ENCODE measurements around the gene CACNA1G. TPM values are rescaled to one million over a fixed set of nuclear protein-coding genes. Genes with fewer than 3 reads are reported as not detected.
A peak's percentile ranks its signal among the peaks of the same experiment; 100 is the strongest.

Gene CACNA1G
- polyA plus RNA-seq, 12 donors, result 5.8 to 20.0 (median 8.0) TPM; not detected in 1

- DNase-seq, result no peak
Measured at GRCh38 chr17:50631195-50631907, 70.8 kb downstream of the CACNA1G start.

GRCh38 chr17:50631908-50632571, 71.5 kb downstream of the CACNA1G start:
- no peak for DNase-seq

- no peak for DNase-seq
Measured at GRCh38 chr17:50632637-50633036, 72.1 kb downstream of the CACNA1G start.

- DNase-seq, result no peak
Measured at GRCh38 chr17:50633683-50634082, 73.2 kb downstream of the CACNA1G start.

GRCh38 chr17:50634224-50634914, 73.9 kb downstream of the CACNA1G start, which contains the start of gene ABCC3:
TSS of gene ABCC3 (plus strand) at chr17:50634881. CDS start at chr17:50634937, 56 bp downstream.
- no peak for DNase-seq

GRCh38 chr17:50634915-50635731, 74.6 kb downstream of the CACNA1G start:
- DNase-seq, result no peak

- DNase-seq, result no peak
Measured at GRCh38 chr17:50635732-50635981, 75.1 kb downstream of the CACNA1G start.

- no peak for DNase-seq
Measured at GRCh38 chr17:50635982-50636803, 75.7 kb downstream of the CACNA1G start.

- DNase-seq, result no peak
Measured at GRCh38 chr17:50636804-50637195, 76.3 kb downstream of the CACNA1G start.

- DNase-seq, result no peak
Measured at GRCh38 chr17:50637829-50638605, 77.5 kb downstream of the CACNA1G start.

- DNase-seq, result no peak
Measured at GRCh38 chr17:50638606-50638965, 78.1 kb downstream of the CACNA1G start.

GRCh38 chr17:50638966-50639713, 78.6 kb downstream of the CACNA1G start:
- peak; percentile 39 for DNase-seq

- no peak for DNase-seq
Measured at GRCh38 chr17:50640686-50641351, 80.3 kb downstream of the CACNA1G start.

- DNase-seq, result no peak
Measured at GRCh38 chr17:50641357-50641756, 80.8 kb downstream of the CACNA1G start.

GRCh38 chr17:50642071-50642721, 81.7 kb downstream of the CACNA1G start:
- DNase-seq, result no peak

GRCh38 chr17:50642722-50643656, 82.5 kb downstream of the CACNA1G start:
- no peak for DNase-seq
